Measurements from ENCODE around the gene PSMB10.

DNA sequence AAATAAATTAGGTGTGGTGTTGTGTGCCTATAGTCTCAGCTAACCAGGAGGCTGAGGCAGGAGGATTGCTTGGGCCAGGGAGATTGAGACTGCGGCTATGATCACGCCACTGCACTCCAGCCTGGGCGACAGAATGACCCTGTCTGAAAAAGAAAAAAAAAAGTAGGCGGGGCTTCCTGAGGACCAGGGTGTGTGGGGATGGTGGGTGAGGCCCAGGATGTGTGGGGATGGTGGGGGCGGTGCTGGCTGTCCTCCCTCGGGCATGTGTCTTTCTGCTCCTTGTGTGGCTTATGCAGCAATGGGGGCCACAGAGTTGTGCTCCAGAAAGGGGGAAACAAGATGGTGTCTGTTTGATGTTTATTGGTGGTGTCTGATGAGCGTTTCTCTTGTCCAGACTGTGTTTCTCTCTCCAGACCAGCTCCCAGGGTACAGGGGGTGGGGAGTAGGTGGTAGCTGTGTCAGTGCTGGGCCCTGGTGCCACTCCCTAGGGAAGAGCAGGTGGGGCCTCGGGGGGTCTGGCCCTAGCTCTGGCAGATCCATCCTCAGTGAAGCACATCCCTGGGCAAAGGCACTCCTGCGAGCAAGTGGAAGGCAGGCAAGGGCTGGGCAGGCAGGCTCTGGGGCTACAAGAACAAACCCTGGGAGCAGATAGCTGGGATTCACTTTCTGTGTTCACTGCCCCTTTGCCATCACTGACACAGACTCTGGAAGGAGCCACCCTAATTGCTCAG is 5.0 kb upstream of the PSMB10 start:
- TF ChIP-seq POLR2A (IDR thresholded peaks at IDR 0.05; ENCODE audit: low read depth, low read length): no peak
- no peak for TF ChIP-seq CTCF (conservative IDR thresholded peaks at IDR 0.05; ENCODE audit: low read depth, low read length)
- TF ChIP-seq BHLHE40 (IDR thresholded peaks at IDR 0.05; ENCODE audit: low read depth, low read length): no peak
- no peak for TF ChIP-seq USF2 (IDR thresholded peaks at IDR 0.05; ENCODE audit: low read depth, low read length)
- TF ChIP-seq CHD1 (IDR thresholded peaks at IDR 0.05; ENCODE audit: low read depth, low read length): no peak
- no peak for TF ChIP-seq RFX5 (IDR thresholded peaks at IDR 0.05; ENCODE audit: low read depth, low read length)
- no peak for TF ChIP-seq MAZ (IDR thresholded peaks at IDR 0.05; ENCODE audit: borderline replicate concordance, low read depth, low read length)
- TF ChIP-seq MXI1 (IDR thresholded peaks at IDR 0.05; ENCODE audit: borderline replicate concordance, low read depth, low read length): no peak
- no peak for TF ChIP-seq CEBPB (IDR thresholded peaks at IDR 0.05; ENCODE audit: low read depth, low read length)
- TF ChIP-seq RCOR1 (IDR thresholded peaks at IDR 0.05; ENCODE audit: insufficient replicate concordance, low read length): no peak
- TF ChIP-seq SMC3 (IDR thresholded peaks at IDR 0.05; ENCODE audit: low read depth, low read length): no peak

Measured in IMR-90 (cell line).